Panc1 (cell line): Measurements from ENCODE around the gene MTR. TPM values are rescaled to one million over a fixed set of nuclear protein-coding genes. Genes with fewer than 3 reads are reported as not detected.

ENCODE experiments used
- ATAC-seq: fragments of 200-7000 bp; cut with Tn5 transposase; 2 replicates; pipeline ENCODE4 v1.9.1; 2020; ENCODE audit warnings: mild to moderate bottlenecking, moderate library complexity
- BruUV-seq: library from RNA; stranded (reverse); fragments of 400-500 nt; replicated peaks from 2 replicates; lab custom pipeline; 2021; lab: Mats Ljungman, UMichigan
- CTCF ChIA-PET: fragments of 300-600 bp; sonication (Branson Sonifier 250); formaldehyde crosslinking; loops from one replicate; lab custom pipeline; 2022; ENCODE audit warnings: antibody characterized with exemption; lab: Charles Lee
- POLR2A ChIA-PET: fragments of 300-600 bp; sonication (Branson Sonifier 250); formaldehyde crosslinking; loops from one replicate; lab custom pipeline; 2022; ENCODE audit warnings: antibody characterized with exemption; lab: Charles Lee
- DNase-seq: peaks from one replicate; pipeline ENCODE4 v3.0.0-alpha.2; 2010; ENCODE audit warnings: low read depth, low spot score
- H3K27ac ChIP-seq: 2 replicates; pipeline ENCODE4 v1.5.1; 2011; ENCODE audit warnings: mild to moderate bottlenecking, low read length, inconsistent platforms
- H3K27me3 ChIP-seq: fragments of 200-500 bp; sonication (Bioruptor generic); 2 replicates; pipeline ENCODE4 v1.6.0; 2014; ENCODE audit warnings: low read length, inconsistent platforms; ENCODE audit not compliant: control insufficient read depth, insufficient read depth
- H3K36me3 ChIP-seq: fragments of 200-500 bp; sonication (Bioruptor generic); 2 replicates; pipeline ENCODE4 v1.5.1; 2014; ENCODE audit warnings: inconsistent platforms, mild to moderate bottlenecking, low read length, moderate library complexity; ENCODE audit not compliant: control insufficient read depth, insufficient read depth
- H3K4me1 ChIP-seq: 2 replicates; pipeline ENCODE4 v1.5.1; 2011; ENCODE audit warnings: inconsistent platforms, mild to moderate bottlenecking, low read length, moderate library complexity; ENCODE audit not compliant: control insufficient read depth, insufficient read depth
- H3K4me3 ChIP-seq, 2 experiments: 2 replicates each; pipeline ENCODE4 v1.5.1; 2011 to 2012; ENCODE audit warnings: low read depth in 2 of 2, low read length in 2 of 2, mild to moderate bottlenecking in 2 of 2, inconsistent platforms in 1 of 2, moderate library complexity in 1 of 2
- H3K9me3 ChIP-seq: fragments of 200-500 bp; sonication (Bioruptor generic); 2 replicates; pipeline ENCODE4 v1.5.1; 2014; ENCODE audit warnings: low read depth, mild to moderate bottlenecking, inconsistent platforms, low read length, moderate library complexity; ENCODE audit not compliant: control insufficient read depth, insufficient read depth
- POLR2AphosphoS5 ChIP-seq: IDR thresholded peaks from 2 replicates; pipeline ENCODE4 v1.6.1; 2012; ENCODE audit warnings: mild to moderate bottlenecking, low read depth, low read length, moderate library complexity
- SIN3A ChIP-seq: IDR thresholded peaks from 2 replicates; pipeline ENCODE4 v1.6.1; 2012; ENCODE audit warnings: low read depth, mild to moderate bottlenecking, low read length, moderate library complexity, borderline replicate concordance; ENCODE audit not compliant: insufficient read depth
- TCF7L2 ChIP-seq: IDR thresholded peaks from 2 replicates; pipeline ENCODE4 v1.6.1; 2011; ENCODE audit warnings: mild to moderate bottlenecking, low read depth, low read length, inconsistent platforms
- in situ Hi-C: cut with HindIII; loops from 2 replicates; pipeline ENCODE4 v1.10.0; 2016; ENCODE audit warnings: low sequenced_read_pairs, low pct_unique_long_range_greater_than_20kb
- intact Hi-C: fragments of 100-400 bp; cut with micrococcal nuclease; formaldehyde crosslinking; loops from one replicate; pipeline ENCODE4 v1.10.0; 2022; ENCODE audit not compliant: unreplicated experiment
- total RNA-seq: library from RNA; stranded (reverse); gene quantifications from one replicate; pipeline ENCODE4 v1.2.1, GENCODE V29; 2021; ENCODE audit not compliant: unreplicated experiment
- TF ChIP-seq, protein P1 (sequence below), 2 experiments: IDR thresholded peaks; 2 replicates each; pipeline ENCODE4 v1.6.1; 2011 to 2012; ENCODE audit warnings: low read depth in 2 of 2, control low read depth in 1 of 2, low read length in 1 of 2, mild to moderate bottlenecking in 1 of 2, moderate library complexity in 1 of 2; ENCODE audit not compliant: insufficient read depth in 1 of 2
- TF ChIP-seq, protein P2 (sequence below): fragments of 450-650 bp; IDR thresholded peaks from 2 replicates; pipeline ENCODE4 v1.5.1; 2017; ENCODE audit warnings: mild to moderate bottlenecking

The MTR gene
- total RNA-seq, 1 experiment from 2014 or later: 33.7 TPM

DNA sequence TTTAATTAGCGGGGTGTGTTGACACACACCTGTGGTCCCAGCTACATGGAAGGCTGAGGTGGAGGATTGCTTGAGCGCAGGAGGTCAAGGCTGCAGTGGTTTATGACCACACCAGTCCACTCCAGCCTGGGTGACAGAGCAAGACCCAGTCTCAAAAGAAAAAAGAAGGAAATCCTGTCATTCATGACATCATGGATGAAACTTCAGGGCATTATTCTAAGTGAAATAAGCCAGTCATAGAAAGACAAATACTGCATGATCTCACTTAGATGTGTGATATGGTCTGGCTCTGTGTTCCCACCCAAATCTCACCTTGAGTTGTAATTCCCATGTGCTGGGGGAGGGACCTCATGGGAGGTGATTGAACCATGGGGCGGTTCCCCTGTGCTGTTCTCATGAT, 126.5 kb downstream of the MTR start:
- intact Hi-C loops (no loop called here), in situ Hi-C loops (no loop called here)
- Histone ChIP-seq H3K27ac (no peak overlapping the region), H3K4me3 (no peak overlapping the region), H3K4me1 (no peaks in the 10 kb centered on the region), H3K36me3 (no peaks in the 10 kb centered on the region), H3K9me3 (peaks cover 5% of the 10 kb centered on the region; the same call in 1 of the 2 replicates), H3K27me3 (peaks cover 5% of the 10 kb centered on the region; the same call in 1 of the 2 replicates)
- TF ChIP-seq, protein P1, sequence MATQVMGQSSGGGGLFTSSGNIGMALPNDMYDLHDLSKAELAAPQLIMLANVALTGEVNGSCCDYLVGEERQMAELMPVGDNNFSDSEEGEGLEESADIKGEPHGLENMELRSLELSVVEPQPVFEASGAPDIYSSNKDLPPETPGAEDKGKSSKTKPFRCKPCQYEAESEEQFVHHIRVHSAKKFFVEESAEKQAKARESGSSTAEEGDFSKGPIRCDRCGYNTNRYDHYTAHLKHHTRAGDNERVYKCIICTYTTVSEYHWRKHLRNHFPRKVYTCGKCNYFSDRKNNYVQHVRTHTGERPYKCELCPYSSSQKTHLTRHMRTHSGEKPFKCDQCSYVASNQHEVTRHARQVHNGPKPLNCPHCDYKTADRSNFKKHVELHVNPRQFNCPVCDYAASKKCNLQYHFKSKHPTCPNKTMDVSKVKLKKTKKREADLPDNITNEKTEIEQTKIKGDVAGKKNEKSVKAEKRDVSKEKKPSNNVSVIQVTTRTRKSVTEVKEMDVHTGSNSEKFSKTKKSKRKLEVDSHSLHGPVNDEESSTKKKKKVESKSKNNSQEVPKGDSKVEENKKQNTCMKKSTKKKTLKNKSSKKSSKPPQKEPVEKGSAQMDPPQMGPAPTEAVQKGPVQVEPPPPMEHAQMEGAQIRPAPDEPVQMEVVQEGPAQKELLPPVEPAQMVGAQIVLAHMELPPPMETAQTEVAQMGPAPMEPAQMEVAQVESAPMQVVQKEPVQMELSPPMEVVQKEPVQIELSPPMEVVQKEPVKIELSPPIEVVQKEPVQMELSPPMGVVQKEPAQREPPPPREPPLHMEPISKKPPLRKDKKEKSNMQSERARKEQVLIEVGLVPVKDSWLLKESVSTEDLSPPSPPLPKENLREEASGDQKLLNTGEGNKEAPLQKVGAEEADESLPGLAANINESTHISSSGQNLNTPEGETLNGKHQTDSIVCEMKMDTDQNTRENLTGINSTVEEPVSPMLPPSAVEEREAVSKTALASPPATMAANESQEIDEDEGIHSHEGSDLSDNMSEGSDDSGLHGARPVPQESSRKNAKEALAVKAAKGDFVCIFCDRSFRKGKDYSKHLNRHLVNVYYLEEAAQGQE (IDR thresholded peaks at IDR 0.05; ENCODE audit: insufficient read depth in 1 of 2, low read depth in 2 of 2, low read length in 1 of 2): no peak
- TF ChIP-seq SIN3A (no peak), TCF7L2 (no peak), POLR2AphosphoS5 (no peak)
- TF ChIP-seq, protein P2, sequence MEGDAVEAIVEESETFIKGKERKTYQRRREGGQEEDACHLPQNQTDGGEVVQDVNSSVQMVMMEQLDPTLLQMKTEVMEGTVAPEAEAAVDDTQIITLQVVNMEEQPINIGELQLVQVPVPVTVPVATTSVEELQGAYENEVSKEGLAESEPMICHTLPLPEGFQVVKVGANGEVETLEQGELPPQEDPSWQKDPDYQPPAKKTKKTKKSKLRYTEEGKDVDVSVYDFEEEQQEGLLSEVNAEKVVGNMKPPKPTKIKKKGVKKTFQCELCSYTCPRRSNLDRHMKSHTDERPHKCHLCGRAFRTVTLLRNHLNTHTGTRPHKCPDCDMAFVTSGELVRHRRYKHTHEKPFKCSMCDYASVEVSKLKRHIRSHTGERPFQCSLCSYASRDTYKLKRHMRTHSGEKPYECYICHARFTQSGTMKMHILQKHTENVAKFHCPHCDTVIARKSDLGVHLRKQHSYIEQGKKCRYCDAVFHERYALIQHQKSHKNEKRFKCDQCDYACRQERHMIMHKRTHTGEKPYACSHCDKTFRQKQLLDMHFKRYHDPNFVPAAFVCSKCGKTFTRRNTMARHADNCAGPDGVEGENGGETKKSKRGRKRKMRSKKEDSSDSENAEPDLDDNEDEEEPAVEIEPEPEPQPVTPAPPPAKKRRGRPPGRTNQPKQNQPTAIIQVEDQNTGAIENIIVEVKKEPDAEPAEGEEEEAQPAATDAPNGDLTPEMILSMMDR: no peak
- no peak for DNase-seq
- ChIA-PET POLR2A (no interaction called here), CTCF (no interaction called here)
- BruUV-seq: no TSS peak
- ATAC-seq: no peak

DNA sequence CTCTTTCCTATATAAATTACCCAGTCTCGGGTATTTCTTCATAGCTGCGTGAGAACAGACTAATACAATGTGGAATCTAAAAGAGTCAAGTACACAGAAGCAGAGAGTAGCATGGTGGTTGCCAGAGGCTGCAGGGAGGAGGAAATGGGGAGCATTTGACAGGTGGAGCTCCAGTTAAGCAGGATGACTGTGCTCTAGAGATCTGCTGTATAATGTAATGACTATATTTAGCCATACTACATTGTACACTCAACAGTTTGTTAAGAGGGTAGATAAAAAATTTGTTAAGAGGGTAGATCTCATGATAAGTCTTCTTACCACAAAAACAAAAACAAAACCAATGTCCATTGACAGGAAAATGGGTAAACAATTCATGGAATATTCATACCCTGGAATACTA, 127.1 kb downstream of the MTR start:
- Histone ChIP-seq H3K36me3 (no peaks in the 10 kb centered on the region), H3K9me3 (peaks cover 2% of the 10 kb centered on the region; the same call in 1 of the 2 replicates), H3K4me3 (no peak overlapping the region), H3K4me1 (no peaks in the 10 kb centered on the region), H3K27ac (no peak overlapping the region), H3K27me3 (peaks cover 5% of the 10 kb centered on the region; the same call in 1 of the 2 replicates)
- no TSS peak for BruUV-seq
- intact Hi-C loops: no loop called here
- POLR2A ChIA-PET: no interaction called here
- in situ Hi-C loops: no loop called here
- CTCF ChIA-PET: no interaction called here
- TF ChIP-seq, protein P2: no peak
- TF ChIP-seq SIN3A (no peak), POLR2AphosphoS5 (no peak), TCF7L2 (no peak)
- TF ChIP-seq, protein P1 (IDR thresholded peaks at IDR 0.05; ENCODE audit: insufficient read depth in 1 of 2, low read depth in 2 of 2, low read length in 1 of 2): no peak
- DNase-seq: no peak
- ATAC-seq: no peak
